Adrenal gland (tissue), 5 donors: ENCODE measurements around the gene DAPK3.
"Not testable (repeated sequence)": the region's sequence is repeated elsewhere in the genome, so short reads cannot be mapped to it uniquely, and the experiment has no call there.

ENCODE experiments used
- CTCF ChIP-seq, 6 experiments: fragments of 450-650 bp in 4 of 6; fragments of 200-600 bp in 2 of 6; sonication (generic) in 1 of 6; IDR thresholded peaks; 1 replicate in 5 of 6; 2 replicates in 1 of 6; pipeline versions ENCODE4 v1.5.1 to v1.8.0; 2016 to 2021; ENCODE audit warnings: antibody characterized with exemption in 6 of 6, mild to moderate bottlenecking in 2 of 6, moderate library complexity in 1 of 6
- POLR2A ChIP-seq, 2 donors: fragments of 450-650 bp; IDR thresholded peaks; one replicate each; pipeline ENCODE4 v1.6.1; 2017; ENCODE audit warnings: antibody characterized with exemption in 2 of 2, mild to moderate bottlenecking in 2 of 2, moderate library complexity in 1 of 2
- donor health status: DM: no; HTN: no; CAD: no.

- not testable (repeated sequence) for TF ChIP-seq CTCF, POLR2A (IDR thresholded peaks at IDR 0.05)
Observed at GRCh38 chr19:3938300-3938950, 32.5 kb downstream of the DAPK3 start.
